RWPE2 (cell line): ENCODE results near the gene REG1B.

Experiments used
- ATAC-seq: fragments of 200-7000 bp; cut with Tn5 transposase; 3 replicates; pipeline ENCODE4 v1.9.1; 2021; ENCODE audit warnings: low read depth
- DNase-seq: peaks from one replicate; pipeline ENCODE4 v3.0.0-alpha.2; 2020; ENCODE audit warnings: low spot score
- H3K27ac ChIP-seq: fragments of 450-650 bp; 2 replicates; pipeline ENCODE4 v1.5.1; 2017; ENCODE audit warnings: mild to moderate bottlenecking; ENCODE audit not compliant: poor library complexity, severe bottlenecking
- H3K27me3 ChIP-seq: fragments of 250-450 bp; sonication (Bioruptor Pico); 2 replicates; pipeline ENCODE4 v1.5.1; 2021; ENCODE audit warnings: mild to moderate bottlenecking, moderate library complexity; ENCODE audit not compliant: insufficient read depth, poor library complexity, severe bottlenecking
- H3K36me3 ChIP-seq: fragments of 250-450 bp; sonication (Bioruptor Pico); 2 replicates; pipeline ENCODE4 v1.5.1; 2020; ENCODE audit warnings: low read depth, mild to moderate bottlenecking, moderate library complexity
- H3K4me1 ChIP-seq: fragments of 250-450 bp; sonication (Bioruptor Pico); 2 replicates; pipeline ENCODE4 v1.5.1; 2021; ENCODE audit warnings: mild to moderate bottlenecking, moderate library complexity; ENCODE audit not compliant: insufficient read depth, poor library complexity, severe bottlenecking
- H3K4me3 ChIP-seq: fragments of 250-450 bp; sonication (Bioruptor Pico); 2 replicates; pipeline ENCODE4 v1.5.1; 2021; ENCODE audit warnings: mild to moderate bottlenecking, moderate library complexity; ENCODE audit not compliant: severe bottlenecking
- H3K9me3 ChIP-seq: fragments of 250-450 bp; sonication (Bioruptor Pico); 2 replicates; pipeline ENCODE4 v1.5.1; 2021; ENCODE audit warnings: mild to moderate bottlenecking, moderate library complexity; ENCODE audit not compliant: severe bottlenecking
- TF ChIP-seq, protein P1 (sequence below): fragments of 450-650 bp; IDR thresholded peaks from one replicate; pipeline ENCODE4 v1.5.1; 2017; ENCODE audit warnings: mild to moderate bottlenecking, moderate library complexity; ENCODE audit not compliant: poor library complexity, severe bottlenecking

Gene REG1B, protein sequence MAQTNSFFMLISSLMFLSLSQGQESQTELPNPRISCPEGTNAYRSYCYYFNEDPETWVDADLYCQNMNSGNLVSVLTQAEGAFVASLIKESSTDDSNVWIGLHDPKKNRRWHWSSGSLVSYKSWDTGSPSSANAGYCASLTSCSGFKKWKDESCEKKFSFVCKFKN

DNA sequence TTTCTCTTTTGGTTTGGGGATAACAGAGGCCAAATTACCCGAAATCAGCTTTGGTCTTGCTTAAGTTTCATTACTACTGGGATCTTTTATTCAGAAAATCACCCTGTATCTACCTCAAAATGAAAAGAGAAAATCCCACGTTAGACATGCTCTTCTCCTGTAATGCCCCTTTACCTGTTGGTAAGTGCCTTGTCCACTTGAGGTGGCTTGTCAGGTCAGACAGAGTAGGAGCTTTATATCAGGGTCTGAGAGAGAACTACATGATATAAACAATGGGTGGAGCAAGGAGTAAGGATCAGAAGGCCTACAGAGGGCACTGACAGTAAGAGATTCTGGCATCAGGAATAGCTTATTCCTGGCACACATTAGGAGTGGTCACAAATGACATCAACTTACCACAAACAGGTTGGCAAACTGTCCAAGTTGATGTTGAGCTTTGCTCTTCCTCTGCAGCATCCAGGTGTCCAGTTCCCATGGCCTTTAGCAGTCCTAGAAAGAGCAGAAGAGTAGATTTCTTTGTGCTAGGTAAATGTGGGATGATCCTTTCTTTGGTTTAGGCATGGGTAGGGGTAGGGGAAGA is at the start of gene REG1B:
Gene REG1B (minus strand): TSS at position 209 of the 580 bp plus-strand sequence. CDS start 381 bp downstream, outside the sequence.
- no peaks in the 10 kb centered on the region for H3K27me3 ChIP-seq
- H3K9me3 ChIP-seq: no peaks in the 10 kb centered on the region
- DNase-seq (no peak), ATAC-seq (no peak)
- H3K4me3 ChIP-seq: no peak within 1 kb of the TSS
- H3K36me3 ChIP-seq: no peaks in the 10 kb centered on the region
- TF ChIP-seq, protein P1, sequence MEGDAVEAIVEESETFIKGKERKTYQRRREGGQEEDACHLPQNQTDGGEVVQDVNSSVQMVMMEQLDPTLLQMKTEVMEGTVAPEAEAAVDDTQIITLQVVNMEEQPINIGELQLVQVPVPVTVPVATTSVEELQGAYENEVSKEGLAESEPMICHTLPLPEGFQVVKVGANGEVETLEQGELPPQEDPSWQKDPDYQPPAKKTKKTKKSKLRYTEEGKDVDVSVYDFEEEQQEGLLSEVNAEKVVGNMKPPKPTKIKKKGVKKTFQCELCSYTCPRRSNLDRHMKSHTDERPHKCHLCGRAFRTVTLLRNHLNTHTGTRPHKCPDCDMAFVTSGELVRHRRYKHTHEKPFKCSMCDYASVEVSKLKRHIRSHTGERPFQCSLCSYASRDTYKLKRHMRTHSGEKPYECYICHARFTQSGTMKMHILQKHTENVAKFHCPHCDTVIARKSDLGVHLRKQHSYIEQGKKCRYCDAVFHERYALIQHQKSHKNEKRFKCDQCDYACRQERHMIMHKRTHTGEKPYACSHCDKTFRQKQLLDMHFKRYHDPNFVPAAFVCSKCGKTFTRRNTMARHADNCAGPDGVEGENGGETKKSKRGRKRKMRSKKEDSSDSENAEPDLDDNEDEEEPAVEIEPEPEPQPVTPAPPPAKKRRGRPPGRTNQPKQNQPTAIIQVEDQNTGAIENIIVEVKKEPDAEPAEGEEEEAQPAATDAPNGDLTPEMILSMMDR: no peak
- no peaks in the 10 kb centered on the region for H3K4me1 ChIP-seq
- no peak within 1 kb of the TSS for H3K27ac ChIP-seq

DNA sequence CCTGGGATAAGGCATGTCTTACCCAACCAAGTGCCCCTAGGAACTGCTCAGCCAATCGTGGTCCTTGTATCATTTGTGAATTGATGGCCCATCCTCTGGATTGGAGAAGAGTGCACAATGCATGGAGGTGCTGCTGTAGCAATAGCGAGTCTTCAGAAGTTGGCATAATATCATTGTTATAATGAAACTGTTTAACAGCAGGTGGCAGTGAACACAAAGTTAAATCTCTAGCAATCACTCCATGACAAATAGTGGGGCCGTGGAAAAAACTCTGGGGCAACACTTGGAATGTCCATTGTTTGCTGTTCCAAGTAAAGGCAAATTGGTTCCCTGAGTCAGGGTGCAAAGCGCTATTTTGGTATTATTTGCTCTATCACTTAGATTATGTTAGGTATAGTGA is 43.9 kb upstream of the REG1B start:
- H3K9me3 ChIP-seq: no peaks in the 10 kb centered on the region
- no peak for ATAC-seq
- no peaks in the 10 kb centered on the region for H3K27me3 ChIP-seq
- no peaks in the 10 kb centered on the region for H3K4me1 ChIP-seq
- no peak overlapping the region for H3K4me3 ChIP-seq
- TF ChIP-seq, protein P1: no peak
- no peak overlapping the region for H3K27ac ChIP-seq
- no peaks in the 10 kb centered on the region for H3K36me3 ChIP-seq
- no peak for DNase-seq

DNA sequence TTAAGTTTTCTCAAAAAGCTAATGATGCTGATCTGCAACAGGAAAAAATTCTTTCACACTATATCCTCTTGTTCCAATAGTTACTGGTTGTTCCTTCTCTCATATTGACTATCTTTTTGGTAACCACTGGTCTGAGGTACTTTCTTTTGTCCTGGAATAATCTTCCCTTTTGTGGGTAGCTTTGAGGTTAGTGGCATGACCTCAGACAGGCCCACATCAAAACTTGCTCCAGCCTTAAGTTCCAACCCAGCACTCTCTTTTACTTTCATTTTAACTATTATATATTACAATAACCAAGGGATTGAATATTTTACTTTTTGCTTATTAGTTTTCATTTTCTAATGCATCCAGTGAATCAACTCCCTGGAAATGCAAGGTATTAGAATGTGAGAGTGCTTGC is 42.0 kb upstream of the REG1B start:
- DNase-seq: no peak
- TF ChIP-seq, protein P1: no peak
- H3K4me3 ChIP-seq: no peak overlapping the region
- no peaks in the 10 kb centered on the region for H3K27me3 ChIP-seq
- ATAC-seq: no peak
- no peak overlapping the region for H3K27ac ChIP-seq
- H3K9me3 ChIP-seq: no peaks in the 10 kb centered on the region
- no peaks in the 10 kb centered on the region for H3K4me1 ChIP-seq
- H3K36me3 ChIP-seq: no peaks in the 10 kb centered on the region

DNA sequence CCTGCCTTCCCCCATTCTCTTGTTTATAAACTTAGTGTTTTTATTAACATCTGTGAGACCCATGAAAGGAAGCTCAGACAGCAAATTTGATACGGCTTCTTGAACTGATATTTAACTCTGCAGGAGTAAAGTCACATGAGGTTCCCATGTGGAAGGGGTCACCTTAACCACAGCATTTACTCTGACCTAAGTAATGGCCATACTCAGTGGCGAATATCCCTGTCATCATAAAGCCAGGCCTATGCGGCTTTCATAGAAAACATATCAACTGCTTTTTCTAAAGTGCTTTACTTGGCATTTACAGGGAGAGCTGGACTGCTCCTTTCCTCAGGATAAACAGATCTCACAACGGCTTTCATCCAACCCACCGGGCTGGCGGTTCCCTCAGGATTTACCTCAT is 41.5 kb upstream of the REG1B start:
- TF ChIP-seq, protein P1: no peak

DNA sequence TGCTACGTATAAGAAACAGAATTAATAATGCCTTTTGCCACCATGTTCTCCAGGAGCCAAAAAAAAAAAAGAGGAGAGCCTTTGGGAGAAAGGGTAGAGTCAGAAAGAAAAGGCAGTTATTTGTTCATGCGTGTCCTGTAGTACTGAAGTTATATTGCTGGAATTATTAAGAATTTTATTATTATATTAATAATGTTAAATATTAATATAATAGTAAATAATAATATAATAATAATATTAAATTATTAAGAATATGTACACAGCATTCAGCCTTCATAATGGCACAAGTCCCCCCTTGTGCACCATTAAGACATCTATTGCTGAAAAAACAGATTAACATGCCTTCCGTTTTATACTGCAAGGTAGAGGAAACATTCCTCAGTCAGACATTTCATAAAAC is 40.6 kb upstream of the REG1B start:
- H3K27ac ChIP-seq: no peak overlapping the region
- H3K4me1 ChIP-seq: no peaks in the 10 kb centered on the region
- no peaks in the 10 kb centered on the region for H3K36me3 ChIP-seq
- no peaks in the 10 kb centered on the region for H3K27me3 ChIP-seq
- TF ChIP-seq, protein P1: no peak
- DNase-seq: no peak
- no peaks in the 10 kb centered on the region for H3K9me3 ChIP-seq
- no peak for ATAC-seq
- H3K4me3 ChIP-seq: no peak overlapping the region

More for the DNA sequence above, 41.5 kb upstream of the REG1B start:
- Histone ChIP-seq H3K4me3 (no peak overlapping the region), H3K9me3 (no peaks in the 10 kb centered on the region), H3K36me3 (no peaks in the 10 kb centered on the region), H3K27ac (no peak overlapping the region), H3K4me1 (no peaks in the 10 kb centered on the region), H3K27me3 (no peaks in the 10 kb centered on the region)
- ATAC-seq (no peak), DNase-seq (no peak)
